Renal cortical epithelial cell (primary cell): ENCODE results near the gene SMIM45.

Experiments used
- DNase-seq: peaks from one replicate; pipeline ENCODE4 v3.0.0-alpha.2; 2011; ENCODE audit warnings: low read depth

SMIM45 gene

GRCh38 chr22:41951898-41952474, at the start of gene SMIM45:
TSS of gene SMIM45 (plus strand) at chr22:41952150.
- no peak for DNase-seq

DNA sequence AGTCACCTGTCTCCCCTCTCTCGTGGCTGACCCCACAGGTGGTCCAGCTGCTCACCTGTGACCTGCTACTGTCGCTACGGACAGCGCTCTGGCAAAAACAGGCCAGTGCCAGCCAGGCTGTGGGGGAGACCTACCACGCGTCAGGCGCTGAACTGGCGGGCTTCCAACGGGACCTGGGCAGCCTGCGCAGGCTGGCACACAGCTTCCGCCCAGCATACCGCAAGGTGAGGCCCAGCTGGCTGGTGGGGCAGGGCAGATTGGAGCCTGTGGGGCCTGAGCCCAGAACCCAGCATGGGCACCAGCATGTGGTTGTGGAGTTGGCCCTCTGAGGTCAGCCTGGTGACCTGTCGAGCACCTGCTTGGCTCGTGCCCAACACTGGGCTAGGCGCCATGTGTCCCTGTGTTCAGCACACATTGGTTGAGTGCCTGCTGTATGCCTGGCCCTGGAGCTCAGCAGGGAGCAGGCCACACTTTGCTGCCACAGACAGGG, 49.0 kb upstream of the SMIM45 start:
- DNase-seq, result no peak

- no peak for DNase-seq
Measured at GRCh38 chr22:41904450-41905410, 47.2 kb upstream of the SMIM45 start.

GRCh38 chr22:41905411-41906202, 46.3 kb upstream of the SMIM45 start:
- no peak for DNase-seq

DNA sequence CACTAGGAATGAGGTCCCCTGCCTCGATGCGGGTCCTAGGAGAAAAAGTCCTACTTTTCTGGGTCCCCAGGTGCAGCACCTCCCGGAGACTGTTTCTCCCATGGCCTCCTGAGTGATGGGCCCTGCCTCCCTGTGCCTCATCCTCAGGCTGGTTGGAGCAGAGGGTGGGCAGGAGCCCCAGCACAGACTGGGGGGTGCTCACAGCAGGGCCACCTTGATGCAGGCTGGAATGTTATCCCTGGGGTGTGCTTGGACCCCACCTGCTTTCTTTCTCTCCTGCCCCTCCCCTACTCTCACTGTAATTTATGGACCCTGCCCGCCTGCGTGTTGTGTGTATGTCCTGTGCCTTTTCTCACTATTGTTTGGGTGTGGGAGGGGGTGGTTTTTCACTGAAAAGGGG, 45.1 kb upstream of the SMIM45 start:
- DNase-seq, result no peak

- no peak for DNase-seq
Measured at GRCh38 chr22:41907436-41908401, 44.2 kb upstream of the SMIM45 start.

GRCh38 chr22:41908411-41909309, 43.3 kb upstream of the SMIM45 start:
- no peak for DNase-seq

DNA sequence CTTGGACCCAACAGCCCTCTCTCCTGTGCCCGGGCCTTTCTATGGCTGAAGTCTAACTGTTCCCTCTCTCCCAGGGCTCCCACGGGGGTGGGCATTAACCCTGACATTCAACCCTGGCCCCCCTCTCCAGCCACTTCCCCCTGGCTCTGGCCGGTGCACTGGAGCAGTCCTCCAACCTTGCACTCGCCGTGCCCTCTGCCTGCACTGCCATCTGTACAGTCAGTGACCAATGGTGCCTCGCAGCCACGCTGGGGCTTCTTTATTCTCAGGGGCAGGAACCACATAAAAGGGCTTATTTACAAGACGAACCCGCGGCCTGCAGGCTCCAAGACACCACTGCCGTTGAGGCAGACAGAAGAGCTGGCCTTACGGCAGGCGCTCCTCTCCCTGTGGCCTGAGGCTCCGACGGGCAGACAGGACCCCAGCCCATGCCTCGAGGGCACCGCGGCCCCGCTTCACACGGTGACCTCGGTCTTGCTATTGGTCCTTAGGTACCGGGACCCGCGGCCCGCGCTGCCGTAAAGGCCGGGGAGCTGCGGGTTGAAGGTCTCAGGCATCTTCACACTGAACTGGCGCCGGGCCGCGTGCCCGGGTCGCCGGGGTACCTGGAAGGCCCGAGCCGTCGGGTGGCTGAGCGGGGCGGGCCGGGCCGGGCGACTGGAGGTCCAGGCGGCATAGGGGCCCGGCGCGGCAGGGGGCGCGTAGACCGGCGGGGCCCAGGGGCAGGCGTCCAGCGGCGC, 42.5 kb upstream of the SMIM45 start:
- DNase-seq, result no peak

GRCh38 chr22:41910050-41911000, 41.6 kb upstream of the SMIM45 start:
- DNase-seq, result no peak

GRCh38 chr22:41911001-41911611, 40.8 kb upstream of the SMIM45 start:
- no peak for DNase-seq

GRCh38 chr22:41912338-41913039, 39.5 kb upstream of the SMIM45 start:
- no peak for DNase-seq

- no peak for DNase-seq
Measured at GRCh38 chr22:41913040-41913719, 38.8 kb upstream of the SMIM45 start.

DNA sequence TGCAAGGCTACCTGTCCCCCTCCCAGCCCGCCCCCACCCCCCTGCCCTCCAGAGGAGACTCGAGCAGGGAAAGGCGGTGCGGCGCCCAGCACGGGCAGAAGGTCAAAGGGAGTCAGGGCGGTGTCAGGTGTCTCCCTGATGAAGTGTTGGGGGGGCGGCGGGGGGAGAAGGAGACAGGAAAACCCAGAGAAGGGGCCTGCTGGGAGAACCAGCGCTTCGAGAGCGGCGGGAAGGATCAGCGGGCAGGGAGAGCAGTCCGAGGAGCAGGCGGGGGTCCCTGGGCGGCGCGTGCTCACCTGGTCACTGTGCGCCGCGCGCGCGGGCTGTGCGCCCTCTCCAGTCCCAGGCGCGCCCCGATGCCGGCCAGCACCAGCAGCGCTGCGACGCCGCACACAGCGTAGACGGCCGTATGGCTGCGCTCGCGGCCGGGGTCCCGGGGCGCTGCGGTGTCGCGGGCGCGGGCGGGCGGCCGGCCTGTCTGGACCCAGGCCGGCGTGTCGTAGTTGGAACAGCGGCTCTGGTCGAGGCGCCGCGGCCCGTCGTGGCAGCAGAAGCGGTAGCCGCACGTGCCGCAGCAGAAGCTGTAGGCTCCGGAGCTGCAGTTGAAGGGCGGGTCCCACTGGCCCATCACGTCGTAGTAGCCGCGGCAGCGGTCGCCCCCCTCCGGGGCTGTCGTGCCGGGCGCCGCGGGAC, 38.0 kb upstream of the SMIM45 start:
- DNase-seq, result no peak

GRCh38 chr22:41914611-41915034, 37.3 kb upstream of the SMIM45 start:
- no peak for DNase-seq

DNA sequence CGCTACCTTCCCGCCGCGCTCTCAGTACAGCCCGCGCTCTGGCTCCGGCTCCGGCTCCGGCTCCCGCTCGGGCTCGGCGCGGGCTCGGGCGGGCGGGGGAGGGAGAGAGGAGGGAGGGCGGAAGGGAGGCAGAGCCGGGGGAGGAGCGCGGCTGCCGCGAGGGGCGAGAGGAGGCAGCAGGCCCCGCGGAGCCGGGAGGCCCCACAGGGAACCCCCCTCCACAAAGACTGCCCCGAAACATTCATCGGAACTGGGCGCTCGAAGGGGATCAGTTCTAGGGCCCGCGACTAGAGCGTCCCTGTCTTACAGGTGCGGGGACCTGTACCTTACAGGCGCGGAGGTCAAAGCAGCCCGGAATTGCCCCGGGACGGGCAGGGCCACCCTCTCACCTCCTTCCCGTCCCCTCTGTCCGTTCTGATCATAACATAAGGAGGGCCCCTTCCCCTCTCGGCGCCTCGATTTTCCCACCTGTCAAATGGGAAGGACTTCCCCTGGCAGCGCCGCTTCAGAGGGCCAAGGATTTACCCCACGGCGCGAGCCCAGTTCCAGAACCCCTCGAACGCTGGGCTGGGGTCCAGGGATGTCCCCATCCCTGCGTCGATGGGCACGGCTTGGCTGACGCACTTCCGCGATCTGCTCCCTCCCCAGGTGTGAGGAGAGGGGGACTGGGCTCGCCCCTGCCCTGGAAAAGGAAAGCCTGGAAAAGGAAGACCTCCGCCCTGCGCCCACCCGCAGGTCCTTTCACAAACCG, 36.7 kb upstream of the SMIM45 start, which contains the start of gene SHISA8:
Gene SHISA8 (minus strand): TSS at position 40 of the 751 bp plus-strand sequence. CDS start 407 bp downstream, outside the sequence.
- DNase-seq, result no peak
